ENCODE data around the gene MYO1B.

The MYO1B gene

GRCh38 chr2:191245046-191245868 lies at the start of gene MYO1B:
TSS of gene MYO1B (plus strand) at chr2:191245404. CDS start at chr2:191276896, 31,492 bp downstream.
- DNase-seq = peak; percentile 27

GRCh38 chr2:191197096-191197495 lies 48.1 kb upstream of the MYO1B start:
- DNase-seq = no peak

- no peak for DNase-seq
Measured at GRCh38 chr2:191198271-191198670, 46.9 kb upstream of the MYO1B start.

DNA sequence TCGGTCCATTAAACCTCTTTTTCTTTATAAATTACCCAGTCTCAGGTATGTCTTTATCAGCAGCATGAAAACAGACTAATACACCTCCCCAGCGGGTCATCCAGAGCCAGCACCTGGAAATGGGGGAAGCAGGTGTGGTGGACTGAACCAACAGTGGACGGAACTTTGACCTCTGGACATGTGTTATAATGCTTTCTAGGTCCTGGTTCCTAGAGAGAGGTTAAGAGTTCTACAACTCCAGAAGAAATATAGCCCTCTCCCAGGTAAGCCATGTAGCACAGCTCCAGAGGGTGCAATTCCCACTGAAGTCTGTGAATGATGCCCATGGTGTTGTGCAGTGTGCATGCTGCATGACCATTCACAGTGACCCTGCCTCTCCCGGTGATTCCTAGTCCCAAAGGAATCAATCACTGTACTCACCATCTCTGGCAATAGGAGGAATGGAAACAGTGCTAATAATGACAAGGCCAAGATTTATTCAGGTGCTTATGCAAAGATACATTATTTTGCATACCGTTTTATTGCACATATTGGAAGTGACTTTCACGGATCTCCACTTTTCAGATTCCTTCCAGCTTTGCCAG lies 45.2 kb upstream of the MYO1B start:
- no peak for DNase-seq

DNA sequence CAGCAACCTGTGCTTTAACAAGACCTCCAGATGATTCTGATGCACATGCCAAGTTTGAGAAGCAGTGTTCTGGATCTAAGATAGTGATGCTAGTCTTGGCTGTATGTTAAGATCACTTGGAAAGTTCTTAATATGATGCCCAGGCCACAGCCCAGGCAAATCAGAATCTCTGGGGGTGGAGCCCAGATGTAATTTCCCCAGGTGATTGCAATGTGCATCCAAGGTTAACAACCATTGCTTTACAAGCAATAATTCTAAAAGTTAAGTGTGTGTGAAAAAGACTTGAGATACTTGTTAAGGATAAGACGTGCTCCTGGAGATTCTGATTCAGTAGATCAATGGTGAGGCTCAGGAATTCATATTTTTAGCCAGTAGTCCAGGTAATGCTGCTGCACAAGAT lies 44.3 kb upstream of the MYO1B start:
- DNase-seq = no peak

- DNase-seq = no peak
Measured at GRCh38 chr2:191202209-191202721, 42.9 kb upstream of the MYO1B start.

DNA sequence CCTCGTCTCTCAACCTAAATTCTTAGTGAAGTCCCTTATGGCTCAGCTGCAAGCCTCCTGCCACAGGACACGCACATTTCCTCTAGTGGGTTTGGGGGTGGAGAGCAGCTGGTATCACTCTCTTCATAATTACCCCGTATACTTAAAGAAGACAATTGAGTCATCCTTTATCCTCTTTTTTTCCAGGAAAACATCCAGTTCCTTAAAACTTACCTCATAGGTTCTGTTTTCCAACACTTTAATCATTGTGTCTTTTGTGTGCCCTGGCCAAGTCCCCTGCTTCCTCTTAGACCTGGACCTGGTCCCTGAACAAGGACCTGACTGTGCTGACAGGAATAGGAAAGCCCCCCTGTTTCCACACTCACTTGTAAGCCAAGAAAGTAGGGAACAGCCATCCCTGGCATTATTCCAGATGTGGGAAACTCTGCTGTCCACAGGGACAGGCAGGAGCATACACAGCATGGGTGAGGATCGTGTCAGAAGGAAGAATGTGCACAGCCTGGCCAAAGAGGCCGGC lies 42.3 kb upstream of the MYO1B start:
- no peak for DNase-seq

DNA sequence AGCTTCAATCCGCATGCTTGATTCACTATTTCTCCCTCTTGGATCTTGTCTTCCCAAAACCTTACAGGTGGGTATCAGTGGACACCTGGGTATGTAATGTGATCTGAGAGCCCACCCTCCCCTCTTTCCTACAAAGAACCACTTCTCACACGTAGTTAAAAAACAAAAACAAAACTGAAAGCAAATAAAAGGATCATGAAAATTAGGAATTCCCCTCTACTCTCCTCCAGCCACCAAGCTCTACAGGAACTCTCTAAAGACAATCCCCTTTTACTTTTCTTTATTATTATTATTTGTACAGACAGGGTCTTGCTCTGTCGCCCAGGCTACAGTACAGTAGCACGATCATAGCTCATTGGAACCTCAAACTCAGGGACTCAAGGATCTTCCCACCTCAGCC lies 40.8 kb upstream of the MYO1B start:
- DNase-seq = no peak

GRCh38 chr2:191206613-191207471 lies 38.4 kb upstream of the MYO1B start:
- DNase-seq = no peak

GRCh38 chr2:191209340-191209739 lies 35.9 kb upstream of the MYO1B start:
- no peak for DNase-seq

DNA sequence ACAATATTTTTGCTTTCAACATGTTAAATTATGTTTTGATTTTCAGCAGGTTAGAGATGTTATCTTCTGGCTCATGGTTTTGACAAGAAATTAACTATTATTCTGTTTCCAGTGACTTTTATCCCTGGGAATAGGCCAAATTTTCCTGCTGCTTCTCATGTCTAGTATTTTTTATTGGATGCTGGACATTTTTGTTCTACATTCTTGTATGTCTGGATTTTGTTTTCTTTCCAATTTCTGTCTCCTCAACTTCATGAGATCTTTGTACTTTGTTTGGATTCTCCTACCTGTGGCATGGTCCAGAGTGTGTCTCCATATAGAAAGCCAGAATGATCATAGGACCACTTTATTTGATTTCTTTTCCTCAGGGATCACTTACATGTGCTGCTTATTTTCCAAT lies 33.1 kb upstream of the MYO1B start:
- no peak for DNase-seq

DNA sequence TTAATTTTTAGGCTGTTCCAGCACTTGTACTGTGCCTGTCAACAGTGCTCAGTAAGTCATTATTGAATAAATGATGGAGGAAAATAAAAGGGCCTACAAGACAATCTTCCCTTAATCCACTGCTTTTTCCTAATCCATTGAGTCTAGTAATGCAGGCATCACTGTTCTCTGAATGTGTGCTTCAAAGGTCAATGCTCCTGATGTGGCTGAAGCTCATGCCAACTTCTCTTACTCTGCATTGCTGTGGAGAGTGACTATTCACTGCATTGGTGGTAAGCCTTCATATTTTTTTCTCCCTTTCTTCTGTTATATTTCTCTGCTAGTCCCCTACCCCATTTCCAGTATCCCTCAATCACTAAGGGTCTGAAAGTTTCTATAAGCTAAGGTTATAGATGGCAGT lies 31.9 kb upstream of the MYO1B start:
- DNase-seq = no peak

GRCh38 chr2:191215230-191215629 lies 30.0 kb upstream of the MYO1B start:
- no peak for DNase-seq

- no peak for DNase-seq
Measured at GRCh38 chr2:191215666-191216065, 29.5 kb upstream of the MYO1B start.

DNA sequence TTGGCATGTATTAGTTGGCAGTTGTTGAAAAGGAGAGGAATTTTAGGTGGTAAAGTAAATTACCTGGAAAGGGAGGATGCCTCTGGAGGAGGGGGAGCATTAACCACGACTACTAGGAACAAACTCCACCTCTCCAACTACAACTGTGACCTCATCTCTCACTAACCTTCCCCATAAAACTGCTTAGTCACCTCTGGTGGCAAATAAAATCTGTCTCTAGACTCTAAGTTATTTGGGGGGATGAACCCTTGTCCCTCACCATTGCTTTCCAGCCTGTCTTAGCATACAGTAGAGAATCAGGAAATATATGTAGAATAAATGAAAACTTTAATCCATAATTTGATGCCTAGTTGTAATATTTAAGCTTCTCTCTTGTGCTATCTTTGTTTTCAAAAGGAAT lies 27.6 kb upstream of the MYO1B start:
- DNase-seq = no peak

DNA sequence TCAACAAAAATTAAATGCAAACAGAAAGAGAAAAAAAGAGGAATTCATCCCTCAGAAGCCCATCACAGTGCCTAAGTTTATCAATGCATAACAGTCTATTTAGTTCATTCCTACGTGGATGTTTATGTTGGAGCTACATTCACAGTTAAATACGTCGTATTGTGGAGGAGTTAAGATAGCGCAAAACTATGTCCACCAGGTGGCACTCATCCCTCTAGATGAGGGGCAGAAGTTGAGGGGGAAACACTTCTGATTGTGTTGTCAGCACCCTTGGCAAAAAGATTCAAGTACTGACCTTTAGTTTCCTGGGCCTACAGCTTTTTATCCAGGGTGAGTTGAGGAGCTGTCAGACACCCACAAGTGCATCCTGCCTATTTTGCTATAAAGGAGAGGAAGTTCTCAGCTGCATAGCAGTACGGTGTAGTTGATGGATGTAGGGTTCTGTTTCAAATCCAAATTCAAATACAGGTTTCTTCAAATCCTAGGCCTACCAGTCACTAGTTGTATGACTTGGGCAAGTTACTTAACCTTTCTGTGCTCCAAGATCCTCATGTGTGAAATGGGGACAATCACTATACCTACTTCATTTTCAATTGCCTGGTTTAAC lies 26.8 kb upstream of the MYO1B start:
- DNase-seq = no peak

DNA sequence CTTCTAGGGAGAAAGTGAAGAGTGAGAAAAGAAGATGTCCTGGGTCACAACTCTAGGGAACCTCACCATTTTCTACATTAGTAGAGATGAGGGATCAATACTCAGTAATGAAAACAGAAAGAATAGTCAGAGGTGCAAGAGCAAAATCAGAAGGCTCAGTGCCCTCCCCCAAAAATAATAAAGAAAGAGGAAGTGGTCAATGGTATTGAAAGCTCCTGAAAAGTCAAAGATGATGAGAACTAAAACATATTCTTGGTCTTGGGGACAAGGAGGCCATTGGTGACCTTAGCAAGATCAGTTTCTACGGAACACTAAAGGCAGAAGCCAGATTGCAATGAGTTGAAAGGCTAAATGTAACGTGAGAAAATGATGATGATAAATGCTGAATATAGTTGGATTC lies 24.5 kb upstream of the MYO1B start:
- no peak for DNase-seq

GRCh38 chr2:191221666-191222065 lies 23.5 kb upstream of the MYO1B start:
- no peak for DNase-seq

DNA sequence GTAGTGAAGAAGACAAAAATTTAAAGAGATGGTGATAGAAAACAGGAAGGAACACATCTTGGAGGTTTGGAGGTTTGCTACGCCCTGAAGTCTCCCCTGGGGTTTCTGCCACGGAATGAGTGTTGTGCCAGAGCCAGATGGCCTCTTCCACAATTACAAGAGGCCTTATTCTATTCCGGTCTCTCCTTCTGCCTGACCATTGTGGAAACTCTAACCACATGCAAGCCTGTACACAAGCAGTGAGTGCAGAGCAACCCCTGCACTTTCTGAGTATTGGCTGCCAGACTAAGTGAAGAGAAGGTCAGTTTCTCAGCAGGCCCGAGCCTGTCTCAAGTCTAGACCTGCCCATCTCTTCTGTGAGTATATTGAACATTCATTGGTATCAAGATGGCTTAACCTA lies 22.7 kb upstream of the MYO1B start:
- DNase-seq = no peak

GRCh38 chr2:191222952-191223351 lies 22.3 kb upstream of the MYO1B start:
- DNase-seq = no peak

GRCh38 chr2:191225126-191225525 lies 20.1 kb upstream of the MYO1B start:
- DNase-seq = no peak

GRCh38 chr2:191225690-191226089 lies 19.5 kb upstream of the MYO1B start:
- DNase-seq = no peak

DNA sequence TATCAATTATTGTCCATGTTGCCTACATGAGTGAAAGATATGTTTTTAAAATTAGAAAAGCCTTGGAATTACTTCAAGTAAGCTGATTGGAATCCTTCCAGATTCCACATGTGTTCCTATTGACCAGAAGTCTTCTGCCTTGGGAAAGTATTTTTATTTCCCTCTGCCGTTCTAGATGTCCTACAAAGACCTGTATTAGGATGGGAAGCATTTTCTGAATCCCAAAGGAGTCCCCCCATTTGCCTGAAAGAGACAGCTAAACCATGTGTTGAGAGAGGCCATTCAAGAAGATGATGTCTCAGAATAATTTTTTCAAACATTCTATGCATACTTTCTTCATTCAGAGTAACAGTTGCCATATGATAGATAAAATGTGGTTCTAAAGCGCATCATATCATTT lies 19.0 kb upstream of the MYO1B start:
- no peak for DNase-seq

Data from NCI-H1417 treated with DMSO at 0.1 percent for 48 hours (cell line).